Measurements from ENCODE around the gene DYRK1B.

GRCh38 chr19:39848392-39848791 lies 14.4 kb upstream of the DYRK1B start:
- no peak for TF ChIP-seq MZF1 (tag by site-specific recombination; IDR thresholded peaks at IDR 0.05; ENCODE audit: borderline replicate concordance)
- no peak for TF ChIP-seq REST (tag by site-specific recombination; IDR thresholded peaks at IDR 0.05)
- TF ChIP-seq ZNF777 (tag by site-specific recombination; IDR thresholded peaks at IDR 0.05; ENCODE audit: borderline replicate concordance): no peak
- no peak for TF ChIP-seq ZNF23 (tag by site-specific recombination; IDR thresholded peaks at IDR 0.05; ENCODE audit: borderline replicate concordance)
- TF ChIP-seq MYNN (tag by site-specific recombination; IDR thresholded peaks at IDR 0.05; ENCODE audit: borderline replicate concordance): no peak
- no peak for TF ChIP-seq CTCF (tag by site-specific recombination; IDR thresholded peaks at IDR 0.05)
- no peak for TF ChIP-seq SP2 (tag by site-specific recombination; IDR thresholded peaks at IDR 0.05)
- TF ChIP-seq ZBTB8A (tag by site-specific recombination; IDR thresholded peaks at IDR 0.05): no peak
- no peak for TF ChIP-seq ZSCAN5A (tag by site-specific recombination; IDR thresholded peaks at IDR 0.05)
- TF ChIP-seq ZNF133 (tag by site-specific recombination; IDR thresholded peaks at IDR 0.05): no peak
- TF ChIP-seq ZNF274 (IDR thresholded peaks at IDR 0.05; ENCODE audit: low read length): no peak
- TF ChIP-seq ZNF274 (tag by site-specific recombination; IDR thresholded peaks at IDR 0.05; ENCODE audit: borderline replicate concordance): no peak
- TF ChIP-seq ZNF558 (tag by site-specific recombination; IDR thresholded peaks at IDR 0.05): no peak
